ENCODE data around the gene MROH7.

MROH7 gene

GRCh38 chr1:54599211-54599823, 42.3 kb upstream of the MROH7 start:
- no peak overlapping the region for H3K27ac ChIP-seq
- POLR2A ChIA-PET (ENCODE audit: low non-redundant PET), result no interaction called here
- DNase-seq (ENCODE audit: low spot score), result no peak
- no peak for TF ChIP-seq CTCF (conservative IDR thresholded peaks at IDR 0.05; ENCODE audit: low read depth)
- CTCF ChIA-PET, result no interaction called here

- ChIA-PET CTCF (no interaction called here), POLR2A (ENCODE audit: low non-redundant PET) (no interaction called here)
- no peak for DNase-seq (ENCODE audit: low spot score)
- no peak overlapping the region for H3K27ac ChIP-seq
- no peak for TF ChIP-seq CTCF (conservative IDR thresholded peaks at IDR 0.05; ENCODE audit: low read depth)
Measured at GRCh38 chr1:54600947-54601721, 40.5 kb upstream of the MROH7 start.

GRCh38 chr1:54601730-54602129, 39.9 kb upstream of the MROH7 start:
- no peak for TF ChIP-seq CTCF (conservative IDR thresholded peaks at IDR 0.05; ENCODE audit: low read depth)
- no peak overlapping the region for H3K27ac ChIP-seq
- ChIA-PET POLR2A (ENCODE audit: low non-redundant PET) (no interaction called here), CTCF (no interaction called here)
- DNase-seq (ENCODE audit: low spot score), result no peak

GRCh38 chr1:54602554-54602953, 39.0 kb upstream of the MROH7 start:
- ChIA-PET CTCF (no interaction called here), POLR2A (ENCODE audit: low non-redundant PET) (no interaction called here)
- H3K27ac ChIP-seq, result no peak overlapping the region
- no peak for TF ChIP-seq CTCF (conservative IDR thresholded peaks at IDR 0.05; ENCODE audit: low read depth)
- DNase-seq (ENCODE audit: low spot score), result no peak

GRCh38 chr1:54603241-54603640, 38.3 kb upstream of the MROH7 start:
- H3K27ac ChIP-seq, result no peak overlapping the region
- POLR2A ChIA-PET (ENCODE audit: low non-redundant PET), result no interaction called here
- CTCF ChIA-PET, result no interaction called here
- no peak for DNase-seq (ENCODE audit: low spot score)
- no peak for TF ChIP-seq CTCF (conservative IDR thresholded peaks at IDR 0.05; ENCODE audit: low read depth)

- no peak for TF ChIP-seq CTCF (conservative IDR thresholded peaks at IDR 0.05; ENCODE audit: low read depth)
- DNase-seq (ENCODE audit: low spot score), result no peak
- H3K27ac ChIP-seq, result peak overlapping the region; percentile 64
- CTCF ChIA-PET, result interaction anchor here (0.7 kb wide), 1 partner anchor 116 kb away, joined by 5 read pairs; no protein-coding TSS in a partner anchor
- POLR2A ChIA-PET (ENCODE audit: low non-redundant PET), result interaction anchor here (0.6 kb wide), 1 partner anchor 50 kb away, joined by 3 read pairs; no protein-coding TSS in a partner anchor
Measured at GRCh38 chr1:54604051-54604450, 37.5 kb upstream of the MROH7 start.

All from RWPE1 (cell line).